GM23338 (cell line): ENCODE measurements around the gene NCAPD2. TPM values are rescaled to one million over a fixed set of nuclear protein-coding genes. Genes with fewer than 3 reads are reported as not detected.

Source experiments
- ATAC-seq: fragments of 200-7000 bp; cut with Tn5 transposase; 3 replicates; pipeline ENCODE4 v1.9.1; 2020
- DNase-seq: peaks from one replicate; pipeline ENCODE4 v3.0.0-alpha.2; 2015; ENCODE audit warnings: low spot score
- H2AFZ ChIP-seq: fragments of 200-600 bp; sonication (generic); 2 replicates; pipeline ENCODE4 v1.8.0; 2016; ENCODE audit warnings: antibody characterized with exemption, mild to moderate bottlenecking, moderate library complexity
- H3F3A ChIP-seq: fragments of 200-600 bp; sonication (generic); replicated peaks from 2 replicates; pipeline ENCODE4 v1.8.0; 2017; ENCODE audit warnings: antibody characterized with exemption, mixed run types, low read depth
- H3K27ac ChIP-seq: fragments of 200-600 bp; sonication (generic); 2 replicates; pipeline ENCODE4 v1.6.1; 2016; ENCODE audit warnings: low read depth
- H3K27me3 ChIP-seq: fragments of 200-600 bp; sonication (generic); 2 replicates; pipeline ENCODE4 v1.8.0; 2016; ENCODE audit warnings: mild to moderate bottlenecking, mixed run types, moderate library complexity; ENCODE audit not compliant: insufficient read depth
- H3K36me3 ChIP-seq: fragments of 200-600 bp; sonication (generic); 2 replicates; pipeline ENCODE4 v1.8.0; 2016; ENCODE audit warnings: mild to moderate bottlenecking; ENCODE audit not compliant: insufficient read depth
- H3K4me1 ChIP-seq: fragments of 200-600 bp; sonication (generic); 2 replicates; pipeline ENCODE4 v1.8.0; 2016; ENCODE audit warnings: mild to moderate bottlenecking, moderate library complexity; ENCODE audit not compliant: insufficient read depth
- H3K4me2 ChIP-seq: fragments of 200-600 bp; sonication (generic); 2 replicates; pipeline ENCODE4 v1.7.1; 2017; ENCODE audit warnings: mixed run types
- H3K4me3 ChIP-seq: fragments of 200-600 bp; sonication (generic); 2 replicates; pipeline ENCODE4 v1.6.1; 2016; ENCODE audit warnings: mixed run types
- H3K79me2 ChIP-seq: fragments of 200-600 bp; sonication (generic); replicated peaks from 2 replicates; pipeline ENCODE4 v1.8.0; 2017; ENCODE audit warnings: mild to moderate bottlenecking; ENCODE audit not compliant: insufficient read depth
- H3K9me2 ChIP-seq: fragments of 200-600 bp; sonication (generic); 2 replicates; pipeline ENCODE4 v1.8.0; 2017; ENCODE audit not compliant: insufficient read depth
- H4K20me1 ChIP-seq: fragments of 200-600 bp; sonication (generic); replicated peaks from 2 replicates; pipeline ENCODE4 v1.8.0; 2017; ENCODE audit warnings: mild to moderate bottlenecking; ENCODE audit not compliant: insufficient read depth
- H3K27ac Mint-ChIP-seq: 2 replicates; pipeline ENCODE4 v1.8.0; 2020; ENCODE audit warnings: inconsistent platforms, mild to moderate bottlenecking, moderate library complexity, mixed read lengths
- H3K27me3 Mint-ChIP-seq: 3 replicates; pipeline ENCODE4 v1.8.0; 2022; ENCODE audit warnings: low read depth, mild to moderate bottlenecking, moderate library complexity, mixed read lengths, inconsistent platforms; ENCODE audit not compliant: insufficient read depth, poor library complexity
- H3K36me3 Mint-ChIP-seq: 3 replicates; pipeline ENCODE4 v1.8.0; 2021; ENCODE audit warnings: low read depth, mild to moderate bottlenecking, inconsistent platforms, moderate library complexity, mixed read lengths
- H3K4me1 Mint-ChIP-seq: 3 replicates; pipeline ENCODE4 v1.8.0; 2020; ENCODE audit warnings: mild to moderate bottlenecking, inconsistent platforms, mixed read lengths
- H3K4me3 Mint-ChIP-seq: 3 replicates; pipeline ENCODE4 v1.8.0; 2021; ENCODE audit warnings: moderate library complexity, mild to moderate bottlenecking, inconsistent platforms, mixed read lengths
- H3K9me3 Mint-ChIP-seq: 3 replicates; pipeline ENCODE4 v1.8.0; 2020; ENCODE audit warnings: moderate library complexity, mild to moderate bottlenecking, inconsistent platforms, mixed read lengths
- CREB1 ChIP-seq: fragments of 250-450 bp; sonication (Bioruptor Pico); IDR thresholded peaks from 2 replicates; pipeline ENCODE4 v1.5.0; 2020; ENCODE audit warnings: low read depth, mild to moderate bottlenecking, moderate library complexity
- EZH2 ChIP-seq: fragments of 200-600 bp; sonication (generic); IDR thresholded peaks from one replicate; pipeline ENCODE4 v1.8.0; 2017; ENCODE audit warnings: antibody characterized with exemption, mild to moderate bottlenecking, low read depth; ENCODE audit not compliant: unreplicated experiment
- EZH2phosphoT487 ChIP-seq: fragments of 200-600 bp; sonication (generic); IDR thresholded peaks from one replicate; pipeline ENCODE4 v1.8.1; 2018; ENCODE audit warnings: antibody characterized with exemption; ENCODE audit not compliant: unreplicated experiment
- JUNB ChIP-seq: IDR thresholded peaks from one replicate; pipeline ENCODE4 v1.6.1; 2016; ENCODE audit warnings: antibody characterized with exemption; ENCODE audit not compliant: unreplicated experiment
- POLR2AphosphoS5 ChIP-seq: IDR thresholded peaks from 2 replicates; pipeline ENCODE4 v1.6.1; 2016; ENCODE audit warnings: antibody characterized with exemption, low read depth
- REST ChIP-seq: IDR thresholded peaks from one replicate; pipeline ENCODE4 v1.6.1; 2018; ENCODE audit warnings: antibody characterized with exemption; ENCODE audit not compliant: unreplicated experiment
- STAT1 ChIP-seq: IDR thresholded peaks from one replicate; pipeline ENCODE4 v1.6.1; 2016; ENCODE audit warnings: antibody characterized with exemption; ENCODE audit not compliant: unreplicated experiment
- ZNF114 ChIP-seq: fragments of 250-450 bp; sonication (Bioruptor Pico); IDR thresholded peaks from 2 replicates; pipeline ENCODE4 v1.5.0; 2020; ENCODE audit warnings: mild to moderate bottlenecking, moderate library complexity
- ZNF331 ChIP-seq: fragments of 250-450 bp; sonication (Bioruptor Pico); IDR thresholded peaks from 2 replicates; pipeline ENCODE4 v1.5.0; 2020; ENCODE audit warnings: low read depth, mild to moderate bottlenecking, moderate library complexity
- polyA plus RNA-seq: library from polyadenylated mRNA; unstranded; fragments of >200 nt; fragmentation: Nextera tagmentation; extraction: Ambion mirVana; gene quantifications from 2 replicates; pipeline ENCODE4 v1.2.1, GENCODE V29; 2016
- total RNA-seq: library from RNA; depleted of rRNA; stranded (reverse); fragments of >200 nt; shearing (Covaris generic); gene quantifications from 2 replicates; pipeline ENCODE4 v1.2.3, GENCODE V29; 2014
- TF ChIP-seq, protein P1 (sequence below), 2 experiments: fragments of 200-600 bp in 1 of 2; sonication (generic) in 1 of 2; conservative IDR thresholded peaks; 2 replicates each; pipeline versions ENCODE4 v1.5.1 to v1.6.1; 2016 to 2017; ENCODE audit warnings: antibody characterized with exemption in 2 of 2, low read depth in 2 of 2, mild to moderate bottlenecking in 2 of 2, moderate library complexity in 1 of 2

NCAPD2 gene
- total and polyA plus RNA-seq, 2 experiments from 2014 or later: 34.2 to 217 TPM

DNA sequence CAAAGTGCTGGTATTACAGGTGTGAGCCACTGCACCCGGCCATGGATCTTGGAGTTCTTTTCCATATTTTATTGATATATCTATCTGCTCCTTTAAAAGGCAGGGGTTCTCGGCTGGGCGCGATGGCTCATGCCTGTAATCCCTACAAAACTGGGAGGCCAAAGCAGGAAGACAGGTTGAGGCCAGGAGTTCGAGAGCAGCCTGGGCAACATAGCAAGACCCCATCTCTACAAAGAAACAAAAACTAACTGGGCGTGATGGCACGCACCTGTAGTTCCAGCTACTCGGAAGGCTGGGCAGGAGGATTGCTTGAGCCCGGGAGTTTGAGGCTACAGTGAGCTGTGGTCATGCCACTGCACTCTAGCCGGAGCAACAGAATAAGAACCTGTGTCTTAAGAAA lies 28.3 kb downstream of the NCAPD2 start (continued):
- TF ChIP-seq REST: no peak
- TF ChIP-seq POLR2AphosphoS5: no peak
- TF ChIP-seq ZNF331: no peak
- no peak for TF ChIP-seq EZH2

GRCh38 chr12:6523708-6524107 lies 29.8 kb downstream of the NCAPD2 start:
- Histone ChIP-seq H3K4me2 (no peak overlapping the region), H4K20me1 (peaks cover 6% of the 10 kb centered on the region), H3F3A (0 out of 2 replicates have a peak, but pooled peaks cover 18% of the 10 kb centered on the region), H3K36me3 (peaks cover 84% of the 10 kb centered on the region), H2AFZ (no peak overlapping the region), H3K27ac (no peak overlapping the region), H3K4me3 (no peak overlapping the region), H3K27me3 (no peaks in the 10 kb centered on the region), H3K9me2 (no peaks in the 10 kb centered on the region), H3K79me2 (no peaks in the 10 kb centered on the region), H3K4me1 (no peaks in the 10 kb centered on the region)
- no peak for TF ChIP-seq CREB1 (CRISPR knock-in tag)
- TF ChIP-seq STAT1: no peak
- H3K27me3 Mint-ChIP-seq: peaks cover 1% of the 10 kb centered on the region
- DNase-seq: no peak
- H3K27ac Mint-ChIP-seq: no peak overlapping the region
- no peaks in the 10 kb centered on the region for H3K9me3 Mint-ChIP-seq
- ATAC-seq: no peak
- no peaks in the 10 kb centered on the region for H3K4me1 Mint-ChIP-seq
- H3K36me3 Mint-ChIP-seq: peaks cover 93% of the 10 kb centered on the region
- H3K4me3 Mint-ChIP-seq: no peak overlapping the region

GRCh38 chr12:6524648-6525047 lies 30.7 kb downstream of the NCAPD2 start:
- Mint-ChIP-seq H3K27ac (no peak overlapping the region), H3K36me3 (peaks cover 95% of the 10 kb centered on the region), H3K27me3 (peaks cover 1% of the 10 kb centered on the region), H3K4me3 (no peak overlapping the region), H3K4me1 (peaks cover 6% of the 10 kb centered on the region), H3K9me3 (no peaks in the 10 kb centered on the region)
- Histone ChIP-seq H3F3A (0 out of 2 replicates have a peak, but pooled peaks cover 23% of the 10 kb centered on the region), H3K4me1 (no peaks in the 10 kb centered on the region), H3K36me3 (peaks cover 89% of the 10 kb centered on the region), H3K79me2 (no peaks in the 10 kb centered on the region), H3K4me2 (no peak overlapping the region), H3K4me3 (no peak overlapping the region), H2AFZ (no peak overlapping the region), H3K27me3 (no peaks in the 10 kb centered on the region), H4K20me1 (peaks cover 6% of the 10 kb centered on the region), H3K9me2 (no peaks in the 10 kb centered on the region), H3K27ac (no peak overlapping the region)
- no peak for ATAC-seq
- no peak for DNase-seq
- TF ChIP-seq JUNB (no peak), POLR2AphosphoS5 (no peak), EZH2phosphoT487 (no peak), ZNF114 (no peak)
- TF ChIP-seq, protein P1, sequence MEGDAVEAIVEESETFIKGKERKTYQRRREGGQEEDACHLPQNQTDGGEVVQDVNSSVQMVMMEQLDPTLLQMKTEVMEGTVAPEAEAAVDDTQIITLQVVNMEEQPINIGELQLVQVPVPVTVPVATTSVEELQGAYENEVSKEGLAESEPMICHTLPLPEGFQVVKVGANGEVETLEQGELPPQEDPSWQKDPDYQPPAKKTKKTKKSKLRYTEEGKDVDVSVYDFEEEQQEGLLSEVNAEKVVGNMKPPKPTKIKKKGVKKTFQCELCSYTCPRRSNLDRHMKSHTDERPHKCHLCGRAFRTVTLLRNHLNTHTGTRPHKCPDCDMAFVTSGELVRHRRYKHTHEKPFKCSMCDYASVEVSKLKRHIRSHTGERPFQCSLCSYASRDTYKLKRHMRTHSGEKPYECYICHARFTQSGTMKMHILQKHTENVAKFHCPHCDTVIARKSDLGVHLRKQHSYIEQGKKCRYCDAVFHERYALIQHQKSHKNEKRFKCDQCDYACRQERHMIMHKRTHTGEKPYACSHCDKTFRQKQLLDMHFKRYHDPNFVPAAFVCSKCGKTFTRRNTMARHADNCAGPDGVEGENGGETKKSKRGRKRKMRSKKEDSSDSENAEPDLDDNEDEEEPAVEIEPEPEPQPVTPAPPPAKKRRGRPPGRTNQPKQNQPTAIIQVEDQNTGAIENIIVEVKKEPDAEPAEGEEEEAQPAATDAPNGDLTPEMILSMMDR (conservative IDR thresholded peaks at IDR 0.05; ENCODE audit: low read depth in 2 of 2): no peak
